NCI-H2081 treated with DMSO at 0.1 percent for 48 hours (cell line): Measurements from ENCODE around the gene SLC16A8.

ENCODE experiments used
- DNase-seq: peaks from one replicate; lab custom pipeline; 2025; lab: John Stamatoyannopoulos, UW

SLC16A8 gene

GRCh38 chr22:38072322-38073149, 11.4 kb downstream of the SLC16A8 start:
- no peak for DNase-seq

GRCh38 chr22:38071421-38072321, 12.3 kb downstream of the SLC16A8 start:
- no peak for DNase-seq

- no peak for DNase-seq
Measured at GRCh38 chr22:38070250-38070921, 13.6 kb downstream of the SLC16A8 start.

- peak; percentile 72 for DNase-seq
Measured at GRCh38 chr22:38069372-38070249, 14.4 kb downstream of the SLC16A8 start.

GRCh38 chr22:38068641-38069371, 15.2 kb downstream of the SLC16A8 start:
- no peak for DNase-seq

GRCh38 chr22:38067761-38068360, 16.1 kb downstream of the SLC16A8 start:
- DNase-seq = no peak

- no peak for DNase-seq
Measured at GRCh38 chr22:38067028-38067415, 17.0 kb downstream of the SLC16A8 start.

GRCh38 chr22:38066381-38067027, 17.5 kb downstream of the SLC16A8 start:
- no peak for DNase-seq

- DNase-seq = no peak
Measured at GRCh38 chr22:38065539-38065938, 18.4 kb downstream of the SLC16A8 start.

- DNase-seq = no peak
Measured at GRCh38 chr22:38062791-38063190, 21.2 kb downstream of the SLC16A8 start.

- DNase-seq = peak; percentile 31
Measured at GRCh38 chr22:38056969-38057891, 26.8 kb downstream of the SLC16A8 start, which contains the start of gene PICK1. Gene PICK1 (plus strand): TSS chr22:38057404. CDS start chr22:38057810, 406 bp downstream.

GRCh38 chr22:38051900-38052862, 31.8 kb downstream of the SLC16A8 start:
- DNase-seq = peak; percentile 4

GRCh38 chr22:38051261-38051660, 32.7 kb downstream of the SLC16A8 start:
- DNase-seq = no peak

- no peak for DNase-seq
Measured at GRCh38 chr22:38050720-38051119, 33.3 kb downstream of the SLC16A8 start.

- no peak for DNase-seq
Measured at GRCh38 chr22:38049812-38050619, 34.0 kb downstream of the SLC16A8 start.

GRCh38 chr22:38046070-38046748, 37.8 kb downstream of the SLC16A8 start:
- DNase-seq = no peak
